Esophagus muscularis mucosa (tissue), 4 donors: ENCODE measurements around the gene TVP23C. TPM values are rescaled to one million over a fixed set of nuclear protein-coding genes. Genes with fewer than 3 reads are reported as not detected.

Experiments used
- DNase-seq: peaks from one replicate; pipeline ENCODE4 v3.0.0-alpha.2; 2017; ENCODE audit errors: extremely low spot score
- H3K27ac ChIP-seq, 4 donors: fragments of 200-600 bp; sonication (generic); replicated peaks in 1 of 4; 1 replicate in 3 of 4; 2 replicates in 1 of 4; pipeline ENCODE4 v1.5.1; 2016 to 2019; ENCODE audit warnings: mild to moderate bottlenecking in 1 of 4
- H3K27me3 ChIP-seq, 4 donors: fragments of 200-600 bp; sonication (generic); one replicate each; pipeline versions ENCODE4 v1.5.1 to v1.6.0; 2016 to 2019
- H3K36me3 ChIP-seq, 4 donors: fragments of 200-600 bp; sonication (generic); one replicate each; pipeline ENCODE4 v1.5.1; 2016 to 2019
- H3K4me1 ChIP-seq, 4 donors: fragments of 200-600 bp; sonication (generic); one replicate each; pipeline ENCODE4 v1.5.1; 2016 to 2019
- H3K4me3 ChIP-seq, 4 donors: fragments of 200-600 bp; sonication (generic); 1 replicate in 2 of 4; 2 replicates in 2 of 4; pipeline ENCODE4 v1.5.1; 2016 to 2019; ENCODE audit warnings: mild to moderate bottlenecking in 4 of 4, moderate library complexity in 1 of 4
- H3K9me3 ChIP-seq, 4 donors: fragments of 200-600 bp; sonication (generic); 1 replicate in 3 of 4; 2 replicates in 1 of 4; pipeline ENCODE4 v1.5.1; 2016 to 2019
- EP300 ChIP-seq: sonication (generic); formaldehyde crosslinking; IDR thresholded peaks from one replicate; pipeline ENCODE4 v1.6.1; 2017; ENCODE audit warnings: antibody characterized with exemption
- POLR2A ChIP-seq: fragments of 450-650 bp; IDR thresholded peaks from one replicate; pipeline ENCODE4 v1.6.1; 2017; ENCODE audit warnings: antibody characterized with exemption, moderate library complexity, mild to moderate bottlenecking, low read depth
- POLR2AphosphoS5 ChIP-seq, 2 donors: sonication (generic); formaldehyde crosslinking; IDR thresholded peaks; one replicate each; pipeline ENCODE4 v1.6.1; 2017; ENCODE audit warnings: antibody characterized with exemption in 2 of 2
- WGBS: methylation state at CpG from one replicate; pipeline ENCODE4 v1.1.5; 2018; 5-methylcytosine and 5-hydroxymethylcytosine counted together
- intact Hi-C: fragments of 100-400 bp; cut with DNase I; formaldehyde crosslinking; loops from one replicate; pipeline ENCODE4 v1.15.1; 2023
- total RNA-seq, 4 donors: library from RNA; depleted of rRNA; stranded (reverse); fragments of >200 nt; gene quantifications; one replicate each; pipeline versions ENCODE4 v1.1.0 to v1.2.1, GENCODE V29; 2016
- TF ChIP-seq, protein P1 (sequence below), 3 experiments: fragments of 200-600 bp in 2 of 3; fragments of 450-650 bp in 1 of 3; sonication (generic) in 2 of 3; IDR thresholded peaks; one replicate each; pipeline ENCODE4 v1.5.1; 2017 to 2019; ENCODE audit warnings: antibody characterized with exemption in 3 of 3, mild to moderate bottlenecking in 2 of 3, moderate library complexity in 1 of 3

TVP23C gene
- total RNA-seq, 4 donors from 2014 or later: 4.3 to 19.9 (median 6.1) TPM

DNA sequence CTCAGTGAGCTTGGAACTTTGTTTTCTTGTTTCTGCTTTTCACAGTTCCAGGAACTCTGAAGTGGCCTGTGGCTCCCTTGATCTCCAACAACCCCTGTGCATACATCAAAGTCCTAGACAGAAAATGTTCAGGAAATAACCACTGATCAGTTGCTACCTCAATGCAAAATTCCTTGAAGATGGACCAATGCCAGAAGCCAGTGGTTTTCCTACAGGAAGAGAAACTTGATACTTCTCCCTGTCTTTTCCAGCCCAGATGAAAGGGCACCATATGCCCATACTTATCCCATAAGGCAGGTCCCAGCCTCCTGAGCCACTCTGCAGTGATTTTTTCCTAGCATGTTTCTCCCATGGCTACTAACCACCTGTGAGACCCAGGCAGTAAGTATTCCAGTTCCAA is 83.6 kb downstream of the TVP23C start:
- intact Hi-C loops: no loop called here
- Histone ChIP-seq H3K27ac (peak overlapping the region in 1 of 4 donors; percentile 19), H3K9me3 (no peaks in the 10 kb centered on the region), H3K4me1 (peaks cover 12 to 33% (median 23%) of the 10 kb centered on the region in 4 donors), H3K4me3 (no peak overlapping the region), H3K36me3 (peaks cover 0 to 5% (median 0%) of the 10 kb centered on the region in 4 donors), H3K27me3 (no peaks in the 10 kb centered on the region)
- no peak for TF ChIP-seq EP300
- no peak for TF ChIP-seq POLR2A
- no peak for TF ChIP-seq POLR2AphosphoS5 (IDR thresholded peaks at IDR 0.05)
- TF ChIP-seq, protein P1, sequence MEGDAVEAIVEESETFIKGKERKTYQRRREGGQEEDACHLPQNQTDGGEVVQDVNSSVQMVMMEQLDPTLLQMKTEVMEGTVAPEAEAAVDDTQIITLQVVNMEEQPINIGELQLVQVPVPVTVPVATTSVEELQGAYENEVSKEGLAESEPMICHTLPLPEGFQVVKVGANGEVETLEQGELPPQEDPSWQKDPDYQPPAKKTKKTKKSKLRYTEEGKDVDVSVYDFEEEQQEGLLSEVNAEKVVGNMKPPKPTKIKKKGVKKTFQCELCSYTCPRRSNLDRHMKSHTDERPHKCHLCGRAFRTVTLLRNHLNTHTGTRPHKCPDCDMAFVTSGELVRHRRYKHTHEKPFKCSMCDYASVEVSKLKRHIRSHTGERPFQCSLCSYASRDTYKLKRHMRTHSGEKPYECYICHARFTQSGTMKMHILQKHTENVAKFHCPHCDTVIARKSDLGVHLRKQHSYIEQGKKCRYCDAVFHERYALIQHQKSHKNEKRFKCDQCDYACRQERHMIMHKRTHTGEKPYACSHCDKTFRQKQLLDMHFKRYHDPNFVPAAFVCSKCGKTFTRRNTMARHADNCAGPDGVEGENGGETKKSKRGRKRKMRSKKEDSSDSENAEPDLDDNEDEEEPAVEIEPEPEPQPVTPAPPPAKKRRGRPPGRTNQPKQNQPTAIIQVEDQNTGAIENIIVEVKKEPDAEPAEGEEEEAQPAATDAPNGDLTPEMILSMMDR (IDR thresholded peaks at IDR 0.05): no peak
- no peak for DNase-seq

DNA sequence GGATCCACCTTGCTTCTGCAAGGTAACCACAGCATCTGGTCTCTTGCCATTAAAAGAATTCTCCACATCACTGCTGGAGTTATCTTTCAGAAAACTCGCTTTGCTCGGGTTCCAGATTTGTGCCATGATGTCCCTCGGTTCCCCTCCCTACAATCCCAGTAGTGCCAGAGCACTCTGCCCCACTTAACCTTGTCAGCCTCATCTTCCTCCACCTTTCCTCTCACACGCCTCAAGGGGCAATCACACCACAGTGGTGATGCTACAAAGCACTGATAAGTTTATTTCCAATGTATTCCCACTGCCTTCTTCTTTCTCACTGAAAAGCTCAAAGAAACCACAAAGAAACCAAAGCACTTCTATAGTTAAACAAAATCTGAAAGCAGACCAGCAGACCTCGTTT is 84.4 kb downstream of the TVP23C start:
- TF ChIP-seq POLR2AphosphoS5 (IDR thresholded peaks at IDR 0.05) (no peak), EP300 (no peak), POLR2A (no peak)
- TF ChIP-seq, protein P1 (IDR thresholded peaks at IDR 0.05): no peak
- Histone ChIP-seq H3K36me3 (peaks cover 0 to 5% (median 0%) of the 10 kb centered on the region in 4 donors), H3K4me3 (no peak overlapping the region), H3K4me1 (peaks cover 12 to 35% (median 25%) of the 10 kb centered on the region in 4 donors), H3K27me3 (no peaks in the 10 kb centered on the region), H3K9me3 (no peaks in the 10 kb centered on the region), H3K27ac (no peak overlapping the region)
- DNase-seq: no peak
- intact Hi-C loops: no loop called here
- 85% methylated on average over 5 of the region's 5 CpGs for WGBS

DNA sequence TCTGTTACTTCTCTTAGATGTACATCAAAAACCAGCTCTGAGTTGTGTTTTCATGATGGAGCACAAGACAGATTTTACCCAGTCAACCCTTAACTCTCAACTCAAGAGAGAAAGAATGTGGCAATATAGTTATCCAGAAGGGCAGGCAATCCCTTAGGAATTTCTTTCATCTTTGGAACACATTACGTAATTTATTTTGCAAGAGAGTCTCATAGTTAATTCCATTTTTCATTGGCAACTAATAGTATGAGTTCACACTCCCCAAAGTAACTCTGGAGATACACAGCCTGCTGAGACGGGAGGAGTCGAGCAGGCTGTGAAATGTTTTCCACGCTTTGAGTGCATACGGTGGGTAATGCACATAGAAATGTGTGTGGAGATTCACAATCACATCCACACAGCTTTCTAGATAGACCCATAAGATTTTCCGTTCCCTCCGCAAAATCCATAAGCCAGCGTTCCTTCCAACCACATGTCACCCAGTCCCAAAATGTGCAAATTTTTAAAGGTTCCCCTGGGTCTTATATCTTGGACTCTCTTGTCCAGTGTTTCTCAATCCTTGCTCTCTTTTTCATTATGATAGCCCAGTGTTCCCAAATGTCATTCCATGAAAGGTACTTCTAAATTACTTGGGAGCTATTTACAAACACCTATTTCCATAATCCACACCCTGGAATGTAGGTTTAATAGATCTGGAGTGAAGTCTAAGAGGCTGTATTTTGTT is 87.5 kb downstream of the TVP23C start:
- Histone ChIP-seq H3K27me3 (no peaks in the 10 kb centered on the region), H3K27ac (peak overlapping the region; percentile 46 to 76 (median 64)), H3K9me3 (no peaks in the 10 kb centered on the region), H3K36me3 (no peaks in the 10 kb centered on the region), H3K4me1 (peaks cover 12 to 50% (median 41%) of the 10 kb centered on the region in 4 donors), H3K4me3 (peak overlapping the region in 1 of 4 donors; percentile 34)
- WGBS: 69% methylated on average over 8 of the region's 8 CpGs
- no peak for DNase-seq
- intact Hi-C loops: no loop called here
- TF ChIP-seq EP300 (no peak), POLR2AphosphoS5 (IDR thresholded peaks at IDR 0.05) (peak; percentile 26 to 79), POLR2A (no peak)
- TF ChIP-seq, protein P1 (IDR thresholded peaks at IDR 0.05): no peak

DNA sequence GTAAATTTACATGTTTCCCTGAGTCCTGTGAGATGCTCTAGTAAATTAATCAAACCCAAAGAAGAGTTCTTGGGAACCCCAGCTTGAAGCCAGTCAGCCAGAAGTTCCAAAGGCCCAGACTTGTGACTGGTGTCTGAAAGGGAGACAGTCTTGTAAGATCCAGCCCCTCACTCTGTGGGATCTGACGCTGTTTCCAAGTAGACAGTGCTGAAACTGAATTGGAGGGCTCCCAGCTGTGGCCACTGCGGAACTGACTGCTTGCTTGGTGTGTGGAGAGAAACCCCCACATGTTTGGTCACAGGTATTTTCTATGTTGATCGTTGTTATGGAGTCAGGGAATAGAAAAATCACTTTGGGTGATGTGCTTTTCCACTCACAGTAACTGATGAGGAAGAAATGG is 90.4 kb downstream of the TVP23C start:
- Histone ChIP-seq H3K27me3 (no peaks in the 10 kb centered on the region), H3K4me1 (peaks cover 0 to 30% (median 24%) of the 10 kb centered on the region in 4 donors), H3K4me3 (peak overlapping the region in 3 of 4 donors; percentile 6 to 22 (median 12)), H3K36me3 (no peaks in the 10 kb centered on the region), H3K9me3 (no peaks in the 10 kb centered on the region), H3K27ac (peak overlapping the region; percentile 27 to 65 (median 48))
- TF ChIP-seq POLR2A: no peak
- no peak for TF ChIP-seq POLR2AphosphoS5 (IDR thresholded peaks at IDR 0.05)
- TF ChIP-seq, protein P1 (IDR thresholded peaks at IDR 0.05): no peak
- no peak for TF ChIP-seq EP300
- intact Hi-C loops: no loop called here
- DNase-seq: no peak
- 31% methylated on average over 3 of the region's 3 CpGs for WGBS

DNA sequence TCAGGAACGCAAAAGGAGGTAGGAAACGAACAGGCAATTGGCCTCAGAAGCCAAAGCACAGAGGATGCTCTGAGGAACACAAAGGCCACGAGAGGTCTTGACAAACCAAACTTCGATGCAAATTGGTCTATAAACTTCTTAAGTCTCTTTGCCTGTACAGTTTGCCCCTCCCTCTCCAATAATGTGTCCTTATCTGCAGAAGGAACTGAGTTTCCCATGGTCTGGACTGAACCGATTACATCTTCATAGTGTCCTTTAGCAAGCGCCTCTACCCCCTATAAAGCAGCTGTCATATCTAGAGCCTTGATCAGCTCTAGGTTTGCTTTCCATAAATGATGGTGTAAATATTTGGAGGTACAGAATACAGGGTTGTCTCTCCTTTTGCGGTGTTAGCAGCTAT is 92.7 kb downstream of the TVP23C start:
- WGBS: 63% methylated on average over 7 of the region's 7 CpGs
- TF ChIP-seq, protein P1 (IDR thresholded peaks at IDR 0.05): no peak
- no peak for TF ChIP-seq EP300
- H3K36me3 ChIP-seq: no peaks in the 10 kb centered on the region
- no peak overlapping the region for H3K27ac ChIP-seq
- no peaks in the 10 kb centered on the region for H3K27me3 ChIP-seq
- H3K9me3 ChIP-seq: no peaks in the 10 kb centered on the region
- intact Hi-C loops: no loop called here
- H3K4me3 ChIP-seq: no peak overlapping the region
- DNase-seq: no peak
- H3K4me1 ChIP-seq: peaks cover 0 to 28% (median 21%) of the 10 kb centered on the region in 4 donors
